Measurements from ENCODE around the gene ACSL5. TPM values are rescaled to one million over a fixed set of nuclear protein-coding genes. Genes with fewer than 3 reads are reported as not detected.

The ACSL5 gene
- total RNA-seq, 2 donors from 2014 or later, result 14.5 to 19.7 TPM

- Histone ChIP-seq H3K27me3 (replicated peaks; ENCODE audit: insufficient read depth) (no peaks in the 10 kb centered on the region), H3K36me3 (no peaks in the 10 kb centered on the region), H3K4me1 (replicated peaks) (peaks cover 4% of the 10 kb centered on the region), H3K4me3 (no peak overlapping the region), H3K9me3 (no peaks in the 10 kb centered on the region), H3K27ac (no peak overlapping the region)
- DNase-seq (ENCODE audit: low spot score), result no peak
- 50% methylated on average over 2 of the region's 2 CpGs for WGBS
- TF ChIP-seq POLR2A (IDR thresholded peaks at IDR 0.05), result no peak
- intact Hi-C loops (cut with DNase I), result no loop called here
These were observed 14.6 kb downstream of the ACSL5 start for GRCh38 chr10:112388548-112388947.

GRCh38 chr10:112389271-112389822 is 15.4 kb downstream of the ACSL5 start:
- no peak for DNase-seq (ENCODE audit: low spot score)
- intact Hi-C loops (cut with DNase I), result no loop called here
- Histone ChIP-seq H3K36me3 (no peaks in the 10 kb centered on the region), H3K27ac (no peak overlapping the region), H3K27me3 (replicated peaks; ENCODE audit: insufficient read depth) (no peaks in the 10 kb centered on the region), H3K9me3 (no peaks in the 10 kb centered on the region), H3K4me3 (no peak overlapping the region), H3K4me1 (replicated peaks) (peaks cover 4% of the 10 kb centered on the region)
- peak; percentile 12 for TF ChIP-seq POLR2AphosphoS5 (IDR thresholded peaks at IDR 0.05)
- TF ChIP-seq CTCF (IDR thresholded peaks at IDR 0.05), result no peak
- TF ChIP-seq POLR2A (IDR thresholded peaks at IDR 0.05), result no peak
- 62% methylated on average over 6 of the region's 6 CpGs for WGBS

GRCh38 chr10:112390125-112390703 is 16.3 kb downstream of the ACSL5 start:
- 98% methylated on average over 3 of the region's 3 CpGs for WGBS
- H3K9me3 ChIP-seq, result no peaks in the 10 kb centered on the region
- H3K27ac ChIP-seq, result no peak overlapping the region
- DNase-seq (ENCODE audit: low spot score), result no peak
- TF ChIP-seq POLR2AphosphoS5 (IDR thresholded peaks at IDR 0.05), result no peak
- no peak for TF ChIP-seq POLR2A (IDR thresholded peaks at IDR 0.05)
- TF ChIP-seq CTCF (IDR thresholded peaks at IDR 0.05), result no peak
- intact Hi-C loops (cut with DNase I), result no loop called here
- H3K27me3 ChIP-seq (replicated peaks; ENCODE audit: insufficient read depth), result no peaks in the 10 kb centered on the region
- H3K36me3 ChIP-seq, result no peaks in the 10 kb centered on the region
- H3K4me3 ChIP-seq, result no peak overlapping the region
- peaks cover 4% of the 10 kb centered on the region for H3K4me1 ChIP-seq (replicated peaks)

GRCh38 chr10:112393341-112393740 is 19.4 kb downstream of the ACSL5 start:
- no peak for TF ChIP-seq POLR2AphosphoS5 (IDR thresholded peaks at IDR 0.05)
- no peak for TF ChIP-seq CTCF (IDR thresholded peaks at IDR 0.05)
- no peak for TF ChIP-seq POLR2A (IDR thresholded peaks at IDR 0.05)
- H3K4me3 ChIP-seq, result no peak overlapping the region
- H3K4me1 ChIP-seq (replicated peaks), result peaks cover 4% of the 10 kb centered on the region
- H3K36me3 ChIP-seq, result no peaks in the 10 kb centered on the region
- DNase-seq (ENCODE audit: low spot score), result no peak
- H3K27ac ChIP-seq, result no peak overlapping the region
- intact Hi-C loops (cut with DNase I), result no loop called here
- H3K27me3 ChIP-seq (replicated peaks; ENCODE audit: insufficient read depth), result no peaks in the 10 kb centered on the region
- WGBS, result 64% methylated on average over 1 of the region's 1 CpG
- H3K9me3 ChIP-seq, result no peaks in the 10 kb centered on the region

- intact Hi-C loops (cut with DNase I), result no loop called here
- H3K27ac ChIP-seq, result no peak overlapping the region
- H3K9me3 ChIP-seq, result no peaks in the 10 kb centered on the region
- WGBS, result 51% methylated on average over 2 of the region's 2 CpGs
- TF ChIP-seq POLR2AphosphoS5 (IDR thresholded peaks at IDR 0.05) (no peak), CTCF (IDR thresholded peaks at IDR 0.05) (no peak), POLR2A (IDR thresholded peaks at IDR 0.05) (no peak)
- H3K27me3 ChIP-seq (replicated peaks; ENCODE audit: insufficient read depth), result no peaks in the 10 kb centered on the region
- DNase-seq (ENCODE audit: low spot score), result no peak
- no peaks in the 10 kb centered on the region for H3K36me3 ChIP-seq
- H3K4me3 ChIP-seq, result no peak overlapping the region
- H3K4me1 ChIP-seq (replicated peaks), result peaks cover 4% of the 10 kb centered on the region
These were observed 19.9 kb downstream of the ACSL5 start for GRCh38 chr10:112393827-112394226.

Measured in prostate gland (tissue), 2 donors.